ENCODE results near the gene PTPRG.
"Not testable (repeated sequence)": the region's sequence is repeated elsewhere in the genome, so short reads cannot be mapped to it uniquely, and the experiment has no call there.

GRCh38 chr3:61816304-61816703 is 254.9 kb downstream of the PTPRG start:
- TF ChIP-seq, protein P1, sequence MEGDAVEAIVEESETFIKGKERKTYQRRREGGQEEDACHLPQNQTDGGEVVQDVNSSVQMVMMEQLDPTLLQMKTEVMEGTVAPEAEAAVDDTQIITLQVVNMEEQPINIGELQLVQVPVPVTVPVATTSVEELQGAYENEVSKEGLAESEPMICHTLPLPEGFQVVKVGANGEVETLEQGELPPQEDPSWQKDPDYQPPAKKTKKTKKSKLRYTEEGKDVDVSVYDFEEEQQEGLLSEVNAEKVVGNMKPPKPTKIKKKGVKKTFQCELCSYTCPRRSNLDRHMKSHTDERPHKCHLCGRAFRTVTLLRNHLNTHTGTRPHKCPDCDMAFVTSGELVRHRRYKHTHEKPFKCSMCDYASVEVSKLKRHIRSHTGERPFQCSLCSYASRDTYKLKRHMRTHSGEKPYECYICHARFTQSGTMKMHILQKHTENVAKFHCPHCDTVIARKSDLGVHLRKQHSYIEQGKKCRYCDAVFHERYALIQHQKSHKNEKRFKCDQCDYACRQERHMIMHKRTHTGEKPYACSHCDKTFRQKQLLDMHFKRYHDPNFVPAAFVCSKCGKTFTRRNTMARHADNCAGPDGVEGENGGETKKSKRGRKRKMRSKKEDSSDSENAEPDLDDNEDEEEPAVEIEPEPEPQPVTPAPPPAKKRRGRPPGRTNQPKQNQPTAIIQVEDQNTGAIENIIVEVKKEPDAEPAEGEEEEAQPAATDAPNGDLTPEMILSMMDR (IDR thresholded peaks at IDR 0.05) = not testable (repeated sequence)
- not testable (repeated sequence) for TF ChIP-seq POLR2AphosphoS5 (IDR thresholded peaks at IDR 0.05); POLR2A (IDR thresholded peaks at IDR 0.05; ENCODE audit: low read depth)

Measured in esophagus muscularis mucosa (tissue), 3 donors.